ENCODE measurements around the gene PPP1R9B. TPM values are rescaled to one million over a fixed set of nuclear protein-coding genes. Genes with fewer than 3 reads are reported as not detected.

Gene PPP1R9B
- polyA plus RNA-seq, 1 donor, result 30.7 TPM

DNA sequence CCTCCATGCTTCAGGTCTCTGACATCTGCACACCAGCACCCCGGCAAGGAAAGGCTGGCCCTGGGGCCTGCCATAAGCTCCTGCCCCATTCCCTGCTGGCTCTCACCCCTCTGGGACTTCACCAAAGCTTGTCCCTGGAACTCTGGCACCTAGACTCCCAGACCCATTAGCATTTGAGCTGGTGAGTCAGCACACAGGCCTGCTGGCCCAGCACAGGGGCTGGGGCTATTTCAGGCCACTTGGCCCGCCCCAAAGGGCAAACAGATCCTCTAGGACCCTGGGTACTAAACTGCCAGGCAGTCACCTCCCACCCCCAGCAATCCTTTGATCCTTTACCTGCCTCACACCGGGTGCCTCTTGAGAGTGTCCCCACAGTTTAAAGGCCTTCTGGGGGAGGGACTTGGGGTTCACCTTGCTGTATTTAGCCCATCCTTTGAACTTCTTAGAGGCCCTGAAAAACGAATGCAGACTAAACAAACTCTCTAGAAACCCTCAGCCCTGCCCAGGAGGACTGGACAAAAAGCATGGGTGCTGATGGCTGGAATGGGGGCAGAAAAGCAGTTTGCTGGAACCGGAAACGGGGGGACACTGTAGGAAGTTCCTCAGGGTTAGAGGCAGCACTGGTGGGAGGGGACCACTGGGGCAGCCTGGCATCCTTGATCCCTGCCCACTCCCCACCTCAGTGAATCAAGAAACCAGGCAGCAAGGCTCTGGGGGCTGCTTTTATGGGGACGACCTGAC is 17.3 kb downstream of the PPP1R9B start:
- Histone ChIP-seq H3K36me3 (ENCODE audit: control insufficient read depth, insufficient read depth, low read length) (peaks cover 40% of the 10 kb centered on the region), H3K27ac (ENCODE audit: low read length) (no peak overlapping the region), H3K4me3 (ENCODE audit: low read length) (no peak overlapping the region), H3K9me3 (ENCODE audit: control insufficient read depth, low read depth, low read length) (peaks cover 3% of the 10 kb centered on the region), H3K4me1 (ENCODE audit: control insufficient read depth, insufficient read depth, low read length) (peaks cover 28% of the 10 kb centered on the region), H3K27me3 (ENCODE audit: control insufficient read depth, insufficient read depth, low read length) (peaks cover 9% of the 10 kb centered on the region)
- no CpG with 5 or more reads among the region's 7 CpGs for WGBS (ENCODE audit: insufficient coverage, low lambda C conversion rate)
- peak in 1 of 2 donors; percentile 39 for DNase-seq

DNA sequence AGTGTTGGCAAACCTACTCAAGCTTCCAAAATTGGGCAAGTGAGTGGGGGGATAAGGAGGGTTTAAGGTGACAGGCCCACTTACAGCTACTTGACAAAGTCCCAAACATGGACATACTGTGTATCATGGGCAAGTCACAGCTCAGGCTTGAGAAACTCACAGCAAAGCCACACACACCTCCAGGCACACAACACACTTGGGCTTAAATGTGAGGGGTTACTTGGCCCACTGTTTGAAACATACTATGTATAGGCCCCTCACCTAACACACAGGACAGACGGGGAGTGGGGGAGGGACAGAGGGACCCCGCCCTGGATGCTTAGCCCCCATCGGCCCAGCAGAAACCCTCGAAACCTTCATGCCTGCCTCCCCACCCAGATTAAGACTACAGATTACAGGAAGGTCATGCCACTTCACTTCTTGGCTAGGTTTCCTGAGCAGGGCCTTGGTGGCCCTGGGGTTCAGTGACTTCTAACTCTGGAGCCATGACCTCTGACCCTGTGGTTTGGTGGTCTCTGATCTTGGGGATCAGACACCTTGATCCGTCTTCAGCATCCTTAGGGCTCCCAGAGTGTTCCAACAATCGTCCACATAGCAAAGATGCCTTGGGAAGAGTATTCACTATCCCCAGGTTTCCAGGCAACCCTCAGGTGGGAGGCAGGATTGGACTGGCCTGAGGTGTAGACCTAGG is 18.2 kb downstream of the PPP1R9B start:
- H3K4me3 ChIP-seq (ENCODE audit: low read length), result no peak overlapping the region
- H3K27me3 ChIP-seq (ENCODE audit: control insufficient read depth, insufficient read depth, low read length), result peaks cover 9% of the 10 kb centered on the region
- peaks cover 30% of the 10 kb centered on the region for H3K4me1 ChIP-seq (ENCODE audit: control insufficient read depth, insufficient read depth, low read length)
- no peak overlapping the region for H3K27ac ChIP-seq (ENCODE audit: low read length)
- H3K36me3 ChIP-seq (ENCODE audit: control insufficient read depth, insufficient read depth, low read length), result peaks cover 30% of the 10 kb centered on the region
- no peak for DNase-seq
- H3K9me3 ChIP-seq (ENCODE audit: control insufficient read depth, low read depth, low read length), result peaks cover 3% of the 10 kb centered on the region
- WGBS (ENCODE audit: insufficient coverage, low lambda C conversion rate), result no CpG with 5 or more reads among the region's 6 CpGs

GRCh38 chr17:50130559-50131305 is 19.7 kb downstream of the PPP1R9B start:
- peaks cover 15% of the 10 kb centered on the region for H3K36me3 ChIP-seq (ENCODE audit: control insufficient read depth, insufficient read depth, low read length)
- no CpG with 5 or more reads among the region's 19 CpGs for WGBS (ENCODE audit: insufficient coverage, low lambda C conversion rate)
- peak overlapping the region; percentile 37 for H3K4me3 ChIP-seq (ENCODE audit: low read length)
- H3K27ac ChIP-seq (ENCODE audit: low read length), result no peak overlapping the region
- DNase-seq, result peak; percentile 56 to 73
- H3K27me3 ChIP-seq (ENCODE audit: control insufficient read depth, insufficient read depth, low read length), result peaks cover 9% of the 10 kb centered on the region
- peaks cover 3% of the 10 kb centered on the region for H3K9me3 ChIP-seq (ENCODE audit: control insufficient read depth, low read depth, low read length)
- H3K4me1 ChIP-seq (ENCODE audit: control insufficient read depth, insufficient read depth, low read length), result peaks cover 30% of the 10 kb centered on the region

DNA sequence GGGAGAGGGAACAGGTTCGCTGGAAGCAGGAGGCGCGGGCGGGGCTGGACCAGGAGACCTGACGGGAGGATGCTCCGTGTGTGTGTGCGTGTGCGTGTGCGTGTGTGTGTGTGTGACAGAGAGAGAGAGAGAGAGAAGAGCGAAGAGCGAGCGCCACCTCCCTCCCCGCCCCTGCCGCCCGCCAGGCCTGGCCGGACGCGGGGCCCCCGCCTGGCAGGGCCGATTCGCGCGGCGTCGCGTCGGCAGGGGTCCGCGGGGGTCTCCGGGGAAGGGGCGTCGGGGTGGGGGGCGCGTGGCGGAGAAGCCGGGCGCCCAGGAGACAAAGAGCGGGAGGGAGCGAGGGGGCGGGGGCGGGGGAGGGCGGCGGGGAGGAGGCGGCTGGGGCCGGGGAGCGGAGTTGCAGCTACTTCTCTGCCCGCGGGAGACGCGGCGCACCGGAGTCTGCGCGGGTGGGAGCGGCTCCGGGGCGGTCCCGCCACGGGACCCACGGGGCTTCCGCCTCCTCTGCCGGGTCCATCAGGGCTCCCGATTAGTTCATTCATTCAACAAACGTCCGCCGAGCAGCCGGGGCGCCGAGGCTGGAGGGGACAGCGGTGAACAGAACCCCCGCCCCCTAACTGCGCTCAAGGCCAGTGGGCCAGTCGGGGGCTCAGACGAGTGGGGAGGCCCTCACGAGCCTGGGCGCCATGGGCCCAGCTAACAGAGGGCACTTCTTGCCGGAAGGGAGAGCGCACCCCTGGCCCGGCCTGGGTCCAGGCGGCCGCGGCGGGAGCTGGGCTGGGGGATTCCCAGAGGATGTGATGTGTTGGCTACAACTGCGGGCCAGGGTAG is 20.5 kb downstream of the PPP1R9B start, which contains the start of gene SAMD14:
SAMD14 (minus strand) TSS at position 433 of the 831 bp plus-strand sequence. CDS start 5,201 bp downstream, outside the sequence.
- Histone ChIP-seq H3K36me3 (ENCODE audit: control insufficient read depth, insufficient read depth, low read length) (peaks cover 9% of the 10 kb centered on the region), H3K4me3 (ENCODE audit: low read length) (peak within 1 kb of the TSS; percentile 45), H3K27ac (ENCODE audit: low read length) (peak within 1 kb of the TSS; percentile 58), H3K4me1 (ENCODE audit: control insufficient read depth, insufficient read depth, low read length) (peaks cover 30% of the 10 kb centered on the region), H3K9me3 (ENCODE audit: control insufficient read depth, low read depth, low read length) (peaks cover 3% of the 10 kb centered on the region), H3K27me3 (ENCODE audit: control insufficient read depth, insufficient read depth, low read length) (peaks cover 9% of the 10 kb centered on the region)
- DNase-seq, result peak in 1 of 2 donors; percentile 53
- WGBS (ENCODE audit: insufficient coverage, low lambda C conversion rate), result no CpG with 5 or more reads among the region's 84 CpGs

DNA sequence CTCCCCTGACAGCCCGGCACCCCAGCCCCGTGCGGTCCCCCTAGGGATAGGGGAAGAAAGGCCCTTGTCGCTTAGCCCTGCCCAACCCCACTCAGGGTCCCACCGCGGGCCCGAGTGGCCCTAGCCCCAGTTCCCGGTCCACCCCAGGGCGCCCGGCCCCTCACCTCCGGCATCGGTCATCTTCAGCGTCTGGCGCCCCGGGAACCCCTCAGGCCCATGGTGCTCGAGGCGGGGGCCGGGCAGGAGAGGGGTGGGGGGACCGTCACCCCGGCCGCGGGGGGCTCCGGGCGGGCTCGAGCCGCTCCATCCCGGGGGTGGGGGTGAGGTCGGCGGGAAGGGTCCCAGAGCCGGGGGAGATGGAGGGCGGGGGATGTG is 21.1 kb downstream of the PPP1R9B start:
- Histone ChIP-seq H3K9me3 (ENCODE audit: control insufficient read depth, low read depth, low read length) (peaks cover 3% of the 10 kb centered on the region), H3K36me3 (ENCODE audit: control insufficient read depth, insufficient read depth, low read length) (peaks cover 3% of the 10 kb centered on the region), H3K4me3 (ENCODE audit: low read length) (peak overlapping the region; percentile 45), H3K4me1 (ENCODE audit: control insufficient read depth, insufficient read depth, low read length) (peaks cover 30% of the 10 kb centered on the region), H3K27ac (ENCODE audit: low read length) (no peak overlapping the region), H3K27me3 (ENCODE audit: control insufficient read depth, insufficient read depth, low read length) (peaks cover 9% of the 10 kb centered on the region)
- WGBS (ENCODE audit: insufficient coverage, low lambda C conversion rate), result no CpG with 5 or more reads among the region's 31 CpGs
- DNase-seq, result no peak

DNA sequence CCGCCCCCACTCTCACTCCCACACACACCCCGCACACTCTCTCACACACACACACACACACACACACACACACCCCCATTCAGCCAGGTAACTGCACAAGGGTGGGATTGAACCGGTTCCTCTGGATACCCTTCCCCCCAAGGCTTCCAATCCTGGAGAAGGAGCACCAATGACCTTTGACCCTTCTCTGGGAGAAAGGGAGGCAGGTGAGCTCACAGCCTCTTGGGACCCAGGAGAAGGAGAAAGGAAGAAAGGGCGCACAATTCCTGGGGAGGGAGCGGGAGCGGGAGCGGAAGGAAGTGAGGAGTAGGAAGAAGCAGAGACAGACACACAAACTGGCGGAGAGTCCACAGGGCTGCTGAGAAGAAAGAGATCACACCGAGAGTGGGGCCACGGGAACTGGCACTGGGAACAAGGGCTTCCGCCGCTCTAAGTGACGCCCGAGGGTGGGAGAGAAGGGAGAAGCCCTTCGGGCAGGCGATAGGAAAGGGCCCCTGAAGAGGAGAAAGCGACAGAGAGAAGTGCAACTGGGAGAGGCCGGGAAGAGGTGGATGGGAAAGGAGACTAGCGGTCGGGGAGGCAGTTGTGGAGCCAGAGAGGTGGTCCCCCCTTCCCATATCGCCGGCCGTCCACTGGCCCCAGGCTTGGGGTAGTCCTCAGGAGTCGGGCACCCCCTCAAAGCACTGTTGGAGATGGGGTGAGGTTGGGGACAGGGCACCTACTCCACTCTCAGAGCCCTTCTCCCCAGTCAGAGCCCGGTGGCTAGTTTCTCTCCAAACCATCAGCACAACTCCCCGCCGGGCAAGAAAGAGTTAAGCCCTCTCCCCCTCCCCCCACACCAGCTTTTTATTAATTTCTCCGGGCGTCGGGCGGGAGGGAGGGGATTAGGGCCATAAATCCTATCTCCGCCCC is 21.8 kb downstream of the PPP1R9B start:
- H3K4me3 ChIP-seq (ENCODE audit: low read length), result peak overlapping the region; percentile 45
- H3K36me3 ChIP-seq (ENCODE audit: control insufficient read depth, insufficient read depth, low read length), result no peaks in the 10 kb centered on the region
- DNase-seq, result peak; percentile 60 to 84
- peaks cover 3% of the 10 kb centered on the region for H3K9me3 ChIP-seq (ENCODE audit: control insufficient read depth, low read depth, low read length)
- peaks cover 28% of the 10 kb centered on the region for H3K4me1 ChIP-seq (ENCODE audit: control insufficient read depth, insufficient read depth, low read length)
- H3K27me3 ChIP-seq (ENCODE audit: control insufficient read depth, insufficient read depth, low read length), result peaks cover 9% of the 10 kb centered on the region
- peak overlapping the region; percentile 58 for H3K27ac ChIP-seq (ENCODE audit: low read length)
- WGBS (ENCODE audit: insufficient coverage, low lambda C conversion rate), result 20% methylated on average over 1 of the region's 32 CpGs

DNA sequence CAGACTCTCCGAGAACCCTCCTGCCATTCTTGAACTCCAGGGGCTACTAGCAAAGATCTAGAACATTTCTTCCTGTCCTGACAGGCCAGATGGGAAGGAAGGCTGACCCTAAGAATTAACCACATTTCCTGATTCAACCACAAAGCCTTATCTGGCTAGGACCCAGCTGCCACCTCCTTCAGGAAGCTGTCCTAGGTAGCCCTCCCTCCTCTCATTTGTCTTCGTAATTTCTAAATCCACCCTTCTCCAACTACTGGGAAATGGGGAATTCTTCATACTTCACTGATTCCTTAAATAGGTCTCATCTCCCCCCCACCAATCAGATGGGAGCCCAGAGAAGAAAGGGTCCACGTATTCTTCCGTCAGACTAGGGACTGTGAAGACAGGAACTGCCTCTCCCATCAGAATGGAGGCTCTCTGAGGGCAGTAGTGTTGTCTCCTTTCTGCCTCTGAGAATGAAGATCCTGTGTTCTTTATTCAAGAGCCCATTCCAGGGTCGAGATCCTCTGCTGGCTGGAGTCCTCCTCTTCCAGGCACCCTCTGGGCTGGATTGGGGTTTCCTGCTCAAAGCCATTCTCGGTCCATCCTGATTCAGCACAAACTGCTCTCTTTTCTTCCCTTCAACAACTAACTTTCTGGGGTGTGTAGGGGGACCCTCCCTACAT is 22.6 kb downstream of the PPP1R9B start:
- peaks cover 3% of the 10 kb centered on the region for H3K9me3 ChIP-seq (ENCODE audit: control insufficient read depth, low read depth, low read length)
- H3K4me3 ChIP-seq (ENCODE audit: low read length), result no peak overlapping the region
- H3K27me3 ChIP-seq (ENCODE audit: control insufficient read depth, insufficient read depth, low read length), result peaks cover 9% of the 10 kb centered on the region
- no CpG with 5 or more reads among the region's 6 CpGs for WGBS (ENCODE audit: insufficient coverage, low lambda C conversion rate)
- H3K4me1 ChIP-seq (ENCODE audit: control insufficient read depth, insufficient read depth, low read length), result peaks cover 26% of the 10 kb centered on the region
- no peak for DNase-seq
- no peaks in the 10 kb centered on the region for H3K36me3 ChIP-seq (ENCODE audit: control insufficient read depth, insufficient read depth, low read length)
- H3K27ac ChIP-seq (ENCODE audit: low read length), result no peak overlapping the region

- no peak overlapping the region for H3K4me3 ChIP-seq (ENCODE audit: low read length)
- 95% methylated on average over 2 of the region's 4 CpGs for WGBS (ENCODE audit: insufficient coverage, low lambda C conversion rate)
- peaks cover 4% of the 10 kb centered on the region for H3K27me3 ChIP-seq (ENCODE audit: control insufficient read depth, insufficient read depth, low read length)
- H3K27ac ChIP-seq (ENCODE audit: low read length), result no peak overlapping the region
- H3K9me3 ChIP-seq (ENCODE audit: control insufficient read depth, low read depth, low read length), result peaks cover 3% of the 10 kb centered on the region
- no peaks in the 10 kb centered on the region for H3K36me3 ChIP-seq (ENCODE audit: control insufficient read depth, insufficient read depth, low read length)
- DNase-seq, result no peak
- H3K4me1 ChIP-seq (ENCODE audit: control insufficient read depth, insufficient read depth, low read length), result peaks cover 24% of the 10 kb centered on the region
These were observed 25.0 kb downstream of the PPP1R9B start for GRCh38 chr17:50125420-50125997.
